H1 (cell line): ENCODE data around the gene EFHB. TPM values are rescaled to one million over a fixed set of nuclear protein-coding genes. Genes with fewer than 3 reads are reported as not detected.

Experiments used
- CTCF ChIA-PET: fragments of 300-600 bp; sonication (Branson Sonifier 250); formaldehyde crosslinking; loops from one replicate; lab custom pipeline; 2021; ENCODE audit not compliant: partially characterized antibody; lab: Charles Lee
- POLR2A ChIA-PET: fragments of 300-600 bp; sonication (Branson Sonifier 250); formaldehyde crosslinking; loops from one replicate; lab custom pipeline; 2021; ENCODE audit warnings: inconsistent platforms; ENCODE audit not compliant: partially characterized antibody; lab: Charles Lee
- DNase-seq, 2 experiments: peaks; one replicate each; pipeline versions ENCODE4 v3.0.0 to v3.0.0-alpha.2; 2010 to 2022; ENCODE audit warnings: low spot score in 2 of 2, low read depth in 1 of 2, mixed read lengths in 1 of 2
- FAIRE-seq: peaks from 2 replicates; lab custom pipeline; 2011; peaks lifted over from hg19 to GRCh38; lab: Jason Lieb, UNC
- H2AFZ ChIP-seq: 2 replicates; pipeline ENCODE4 v1.8.1; 2012; ENCODE audit warnings: low read length, inconsistent platforms
- H2AK5ac ChIP-seq: 2 replicates; pipeline ENCODE4 v1.6.1; 2013; ENCODE audit warnings: low read depth, low read length
- H2BK120ac ChIP-seq: replicated peaks from 2 replicates; pipeline ENCODE3; 2013; ENCODE audit warnings: low read depth, low read length, inconsistent platforms
- H2BK12ac ChIP-seq: 2 replicates; pipeline ENCODE4 v1.6.1; 2013; ENCODE audit warnings: low read depth, low read length
- H2BK15ac ChIP-seq: 2 replicates; pipeline ENCODE4 v1.6.1; 2013; ENCODE audit warnings: low read length
- H2BK20ac ChIP-seq: 2 replicates; pipeline ENCODE4 v1.6.1; 2013; ENCODE audit warnings: low read length
- H2BK5ac ChIP-seq: 2 replicates; pipeline ENCODE4 v1.6.1; 2013; ENCODE audit warnings: low read depth, low read length
- H3K14ac ChIP-seq: 2 replicates; pipeline ENCODE4 v1.6.1; 2013; ENCODE audit warnings: inconsistent platforms; ENCODE audit not compliant: insufficient read length
- H3K18ac ChIP-seq: 2 replicates; pipeline ENCODE4 v1.6.1; 2013; ENCODE audit warnings: low read length; ENCODE audit errors: extremely low read depth
- H3K23ac ChIP-seq: 2 replicates; pipeline ENCODE4 v1.6.1; 2013; ENCODE audit warnings: inconsistent platforms; ENCODE audit not compliant: insufficient read length
- H3K23me2 ChIP-seq: 2 replicates; pipeline ENCODE4 v1.6.1; 2013; ENCODE audit warnings: low read depth, low read length
- H3K27ac ChIP-seq: 2 replicates; pipeline ENCODE4 v1.6.1; 2011; ENCODE audit warnings: low read depth, low read length, inconsistent platforms
- H3K27me3 ChIP-seq, 4 experiments: replicated peaks in 1 of 4; 1 replicate in 1 of 4; 2 replicates in 3 of 4; pipeline versions ENCODE4 v1.6.1 to v1.8.1; 2011 to 2013; ENCODE audit warnings: low read length in 3 of 4, mild to moderate bottlenecking in 3 of 4, inconsistent platforms in 2 of 4, mixed read lengths in 2 of 4, moderate library complexity in 1 of 4; ENCODE audit not compliant: control insufficient read depth in 3 of 4, insufficient read depth in 3 of 4; ENCODE audit errors: extremely low read depth in 1 of 4
- H3K36me3 ChIP-seq, 4 experiments: 2 replicates each; pipeline versions ENCODE4 v1.6.1 to v1.8.1; 2011 to 2013; ENCODE audit warnings: mild to moderate bottlenecking in 4 of 4, low read length in 3 of 4, moderate library complexity in 2 of 4, control low read depth in 1 of 4, inconsistent platforms in 1 of 4; ENCODE audit not compliant: insufficient read depth in 4 of 4, control insufficient read depth in 2 of 4
- H3K4ac ChIP-seq: replicated peaks from 2 replicates; pipeline ENCODE3; 2013; ENCODE audit warnings: low read length, low read depth, mixed read lengths, inconsistent platforms; ENCODE audit not compliant: insufficient read length
- H3K4me1 ChIP-seq, 4 experiments: replicated peaks in 1 of 4; 1 replicate in 1 of 4; 2 replicates in 3 of 4; pipeline versions ENCODE4 v1.6.1 to v1.8.1; 2011 to 2013; ENCODE audit warnings: low read length in 3 of 4, inconsistent platforms in 2 of 4, mixed read lengths in 1 of 4; ENCODE audit not compliant: insufficient read depth in 4 of 4, control insufficient read depth in 3 of 4
- H3K4me2 ChIP-seq, 2 experiments: 2 replicates each; pipeline versions ENCODE4 v1.6.1 to v1.8.1; 2011 to 2013; ENCODE audit warnings: low read depth in 2 of 2, low read length in 2 of 2, control low read depth in 1 of 2, inconsistent platforms in 1 of 2, mild to moderate bottlenecking in 1 of 2; ENCODE audit not compliant: insufficient read depth in 1 of 2
- H3K4me3 ChIP-seq, 4 experiments: fragments of 200-600, 300-600 bp in 1 of 4; sonication (generic), shearing (Covaris generic), sonication (Bioruptor Twin) in 1 of 4; 2 replicates each; pipeline versions ENCODE4 v1.5.1 to v1.8.1; 2011 to 2016; ENCODE audit warnings: low read length in 4 of 4, low read depth in 3 of 4, control low read depth in 2 of 4, inconsistent platforms in 2 of 4, mild to moderate bottlenecking in 2 of 4, mixed read lengths in 1 of 4, moderate library complexity in 1 of 4; ENCODE audit not compliant: insufficient read depth in 2 of 4; ENCODE audit errors: extremely low read depth in 1 of 4
- H3K56ac ChIP-seq: replicated peaks from 2 replicates; pipeline ENCODE3; 2013; ENCODE audit warnings: low read depth, mild to moderate bottlenecking, mixed read lengths, low read length, inconsistent platforms; ENCODE audit not compliant: insufficient read length
- H3K79me1 ChIP-seq: 2 replicates; pipeline ENCODE4 v1.6.1; 2013; ENCODE audit warnings: low read depth, low read length, control low read depth
- H3K79me2 ChIP-seq, 2 experiments: 2 replicates each; pipeline versions ENCODE4 v1.6.1 to v1.8.1; 2012 to 2013; ENCODE audit warnings: low read length in 2 of 2, mild to moderate bottlenecking in 2 of 2, inconsistent platforms in 1 of 2; ENCODE audit not compliant: insufficient read depth in 2 of 2, control insufficient read depth in 1 of 2
- H3K9ac ChIP-seq, 4 experiments: replicated peaks in 1 of 4; 1 replicate in 1 of 4; 2 replicates in 3 of 4; pipeline versions ENCODE4 v1.6.1 to v1.8.1; 2011 to 2013; ENCODE audit warnings: low read depth in 3 of 4, low read length in 3 of 4, control low read depth in 2 of 4, mild to moderate bottlenecking in 2 of 4, moderate library complexity in 2 of 4, inconsistent platforms in 1 of 4; ENCODE audit errors: extremely low read depth in 1 of 4
- H3K9me3 ChIP-seq, 2 experiments: 2 replicates each; pipeline versions ENCODE4 v1.6.1 to v1.8.1; 2012 to 2013; ENCODE audit warnings: mild to moderate bottlenecking in 2 of 2, moderate library complexity in 2 of 2, control low read depth in 1 of 2, inconsistent platforms in 1 of 2, low read depth in 1 of 2, low read length in 1 of 2, mixed read lengths in 1 of 2; ENCODE audit not compliant: insufficient read depth in 2 of 2
- H4K20me1 ChIP-seq, 2 experiments: replicated peaks in 1 of 2; 2 replicates each; pipeline versions ENCODE3 to v1.8.1; 2011 to 2013; ENCODE audit warnings: inconsistent platforms in 2 of 2, low read length in 2 of 2, mild to moderate bottlenecking in 1 of 2; ENCODE audit not compliant: insufficient read depth in 2 of 2, control insufficient read depth in 1 of 2
- H4K5ac ChIP-seq: 2 replicates; pipeline ENCODE4 v1.6.1; 2013; ENCODE audit warnings: low read length, low read depth, mixed read lengths, inconsistent platforms; ENCODE audit not compliant: insufficient read length
- H4K8ac ChIP-seq: 2 replicates; pipeline ENCODE4 v1.8.0; 2013; ENCODE audit warnings: mild to moderate bottlenecking, moderate library complexity, low read length, inconsistent platforms; ENCODE audit not compliant: insufficient read depth; ENCODE audit errors: extremely low read depth
- H4K91ac ChIP-seq: replicated peaks from 2 replicates; pipeline ENCODE3; 2013; ENCODE audit warnings: low read length, mixed read lengths, inconsistent platforms; ENCODE audit not compliant: insufficient read length
- ATF3 ChIP-seq: IDR thresholded peaks from 2 replicates; pipeline ENCODE4 v1.6.1; 2011; ENCODE audit warnings: low read depth, mild to moderate bottlenecking, low read length; ENCODE audit not compliant: insufficient read depth
- BACH1 ChIP-seq: IDR thresholded peaks from 2 replicates; pipeline ENCODE4 v1.6.1; 2012; ENCODE audit warnings: low read length, improper control_type of control experiment
- CHD2 ChIP-seq: IDR thresholded peaks from 2 replicates; pipeline ENCODE4 v1.6.1; 2012; ENCODE audit warnings: low read length, improper control_type of control experiment
- CREB1 ChIP-seq: IDR thresholded peaks from 2 replicates; pipeline ENCODE4 v1.6.1; 2012; ENCODE audit warnings: inconsistent platforms
- EP300 ChIP-seq, 2 experiments: IDR thresholded peaks; 1 replicate in 1 of 2; 2 replicates in 1 of 2; pipeline ENCODE4 v1.6.1; 2011 to 2012; ENCODE audit warnings: low read depth in 2 of 2, low read length in 2 of 2, mild to moderate bottlenecking in 2 of 2, borderline replicate concordance in 1 of 2, inconsistent platforms in 1 of 2, moderate library complexity in 1 of 2
- GTF2F1 ChIP-seq: IDR thresholded peaks from 2 replicates; pipeline ENCODE4 v1.6.1; 2012; ENCODE audit warnings: low read depth, low read length, improper control_type of control experiment, borderline replicate concordance
- JUND ChIP-seq: IDR thresholded peaks from 2 replicates; pipeline ENCODE4 v1.6.1; 2011; ENCODE audit warnings: mild to moderate bottlenecking, improper control_type of control experiment, low read length
- RFX5 ChIP-seq: IDR thresholded peaks from 2 replicates; pipeline ENCODE4 v1.6.1; 2011; ENCODE audit warnings: low read depth, low read length, improper control_type of control experiment, borderline replicate concordance
- RXRA ChIP-seq: IDR thresholded peaks from 2 replicates; pipeline ENCODE4 v1.6.1; 2011; ENCODE audit warnings: low read depth, mild to moderate bottlenecking, low read length, moderate library complexity; ENCODE audit not compliant: insufficient read depth
- SIRT6 ChIP-seq: IDR thresholded peaks from one replicate; pipeline ENCODE4 v1.7.1; 2012; ENCODE audit warnings: low read length, inconsistent platforms
- SP2 ChIP-seq: IDR thresholded peaks from 2 replicates; pipeline ENCODE4 v1.6.1; 2012; ENCODE audit warnings: mild to moderate bottlenecking, low read length, inconsistent platforms
- SUZ12 ChIP-seq: fragments of 200-600 bp; sonication (generic); IDR thresholded peaks from 2 replicates; pipeline ENCODE4 v1.6.1; 2012; ENCODE audit warnings: mild to moderate bottlenecking, inconsistent platforms, low read length, moderate library complexity, mixed read lengths
- USF2 ChIP-seq: IDR thresholded peaks from 2 replicates; pipeline ENCODE4 v1.6.1; 2011; ENCODE audit warnings: low read length, improper control_type of control experiment
- ZNF274 ChIP-seq: IDR thresholded peaks from 2 replicates; pipeline ENCODE4 v1.7.0; 2012; ENCODE audit warnings: low read length, borderline replicate concordance; ENCODE audit errors: extremely low read depth
- WGBS, 2 experiments: shearing (Covaris generic) in 1 of 2; methylation state at CpG; one replicate each; pipeline versions ENCODE4 v1.1.6 to v1.1.7; 2013 to 2015; ENCODE audit warnings: low lambda C conversion rate in 2 of 2, mixed read lengths in 2 of 2, inconsistent platforms in 1 of 2, low coverage in 1 of 2, missing lambda C conversion rate in 1 of 2; ENCODE audit not compliant: insufficient replicate concordance in 2 of 2, insufficient coverage in 1 of 2, insufficient read length in 1 of 2; ENCODE audit errors: extremely low coverage in 1 of 2, missing lambda C conversion rate in 1 of 2; 5-methylcytosine and 5-hydroxymethylcytosine counted together
- polyA plus RNA-seq, 7 experiments: library from polyadenylated mRNA; depleted of rRNA in 3 of 7; stranded (reverse) in 5 of 7; unstranded in 2 of 7; fragments of >200 nt in 5 of 7; fragments of 200-250 nt in 2 of 7; gene quantifications; 1 replicate in 5 of 7; 2 replicates in 1 of 7; 4 replicates in 1 of 7; pipeline versions ENCODE4 v1.2.1 to v1.2.3, GENCODE V29; 2011 to 2013; ENCODE audit warnings: missing spikeins in 2 of 7, mixed read lengths in 2 of 7
- total RNA-seq: library from RNA; stranded (reverse); fragmentation: NEBNext Ultra II Directional; extraction: Animal tissue kit (Norgen Biotek cat#: 25700); gene quantifications from 2 replicates; pipeline ENCODE4 v1.2.1, GENCODE V29; 2021

Gene EFHB
- total and polyA plus RNA-seq, 2 of the 8 experiments (the other 6 are each of a cell fraction or from before 2014, with no cell fraction given): 0.12 to 1.3 TPM

- Histone ChIP-seq H3K56ac (no peak overlapping the region), H3K18ac (no peak overlapping the region)
- no peak for FAIRE-seq
- TF ChIP-seq BACH1: no peak
- TF ChIP-seq ATF3: no peak
- no peak for TF ChIP-seq RXRA
- no peak for TF ChIP-seq CHD2
- no peak for TF ChIP-seq CREB1
- TF ChIP-seq JUND: no peak
- no peak for TF ChIP-seq RFX5
- no peak for TF ChIP-seq EP300 (IDR thresholded peaks at IDR 0.05; ENCODE audit: borderline replicate concordance in 1 of 2, low read depth in 2 of 2, low read length in 2 of 2)
- no peak for TF ChIP-seq GTF2F1
- TF ChIP-seq SUZ12: no peak
- no peak for TF ChIP-seq USF2
- no peak for TF ChIP-seq SP2
- TF ChIP-seq SIRT6: no peak
- no peak for TF ChIP-seq ZNF274
Observed at GRCh38 chr3:19901918-19902317, 32.1 kb downstream of the EFHB start.

More at GRCh38 chr3:19901918-19902317, 32.1 kb downstream of the EFHB start:
- H2BK5ac ChIP-seq: no peak overlapping the region
- H2BK120ac ChIP-seq: no peak overlapping the region
- 0 out of 4 replicates have a peak, but pooled peaks cover 0 to 3% of the 10 kb centered on the region in 2 experiments for H3K9me3 ChIP-seq
- no peaks in the 10 kb centered on the region for H3K79me1 ChIP-seq
- H2BK15ac ChIP-seq: no peak overlapping the region
- no peak overlapping the region for H3K4me2 ChIP-seq
- no peak overlapping the region for H3K27ac ChIP-seq
- POLR2A ChIA-PET: no interaction called here
- H4K91ac ChIP-seq: no peak overlapping the region
- H3K23ac ChIP-seq: no peak overlapping the region
- no peaks in the 10 kb centered on the region for H3K79me2 ChIP-seq
- H2AFZ ChIP-seq: no peak overlapping the region
- no peaks in the 10 kb centered on the region for H3K4me1 ChIP-seq
- no peaks in the 10 kb centered on the region for H3K27me3 ChIP-seq
- no peak for DNase-seq
- no peak overlapping the region for H3K4ac ChIP-seq
- no peaks in the 10 kb centered on the region for H3K23me2 ChIP-seq
- no peak overlapping the region for H3K14ac ChIP-seq
- H4K5ac ChIP-seq: no peak overlapping the region
- H2BK12ac ChIP-seq: no peak overlapping the region
- WGBS, 2 experiments: 86% methylated on average over 4 of the region's 4 CpGs; no CpG with 5 or more reads in 1 of the 2 experiments
- CTCF ChIA-PET: interaction anchor here (0.7 to 1.3 kb wide), 2 partner anchors 10 to 569 kb away, joined by 3 read pairs; no protein-coding TSS in a partner anchor
- H2BK20ac ChIP-seq: no peak overlapping the region
- no peak overlapping the region for H3K4me3 ChIP-seq
- H3K36me3 ChIP-seq: no peaks in the 10 kb centered on the region
- H2AK5ac ChIP-seq: no peak overlapping the region
- no peaks in the 10 kb centered on the region for H4K20me1 ChIP-seq
- no peak overlapping the region for H3K9ac ChIP-seq
- no peak overlapping the region for H4K8ac ChIP-seq
